H1 (cell line): ENCODE results near the gene PRR36. TPM values are rescaled to one million over a fixed set of nuclear protein-coding genes. Genes with fewer than 3 reads are reported as not detected.
A peak's percentile ranks its signal among the peaks of the same experiment; 100 is the strongest.

Experiments
- CTCF ChIA-PET: fragments of 300-600 bp; sonication (Branson Sonifier 250); formaldehyde crosslinking; loops from one replicate; lab custom pipeline; 2021; ENCODE audit not compliant: partially characterized antibody; lab: Charles Lee
- POLR2A ChIA-PET: fragments of 300-600 bp; sonication (Branson Sonifier 250); formaldehyde crosslinking; loops from one replicate; lab custom pipeline; 2021; ENCODE audit warnings: inconsistent platforms; ENCODE audit not compliant: partially characterized antibody; lab: Charles Lee
- DNase-seq, 2 experiments: peaks; one replicate each; pipeline versions ENCODE4 v3.0.0 to v3.0.0-alpha.2; 2010 to 2022; ENCODE audit warnings: low spot score in 2 of 2, low read depth in 1 of 2, mixed read lengths in 1 of 2
- FAIRE-seq: peaks from 2 replicates; lab custom pipeline; 2011; peaks lifted over from hg19 to GRCh38; lab: Jason Lieb, UNC
- H2AFZ ChIP-seq: 2 replicates; pipeline ENCODE4 v1.8.1; 2012; ENCODE audit warnings: low read length, inconsistent platforms
- H2AK5ac ChIP-seq: 2 replicates; pipeline ENCODE4 v1.6.1; 2013; ENCODE audit warnings: low read depth, low read length
- H2BK120ac ChIP-seq: replicated peaks from 2 replicates; pipeline ENCODE3; 2013; ENCODE audit warnings: low read depth, low read length, inconsistent platforms
- H2BK12ac ChIP-seq: 2 replicates; pipeline ENCODE4 v1.6.1; 2013; ENCODE audit warnings: low read depth, low read length
- H2BK15ac ChIP-seq: 2 replicates; pipeline ENCODE4 v1.6.1; 2013; ENCODE audit warnings: low read length
- H2BK20ac ChIP-seq: 2 replicates; pipeline ENCODE4 v1.6.1; 2013; ENCODE audit warnings: low read length
- H2BK5ac ChIP-seq: 2 replicates; pipeline ENCODE4 v1.6.1; 2013; ENCODE audit warnings: low read depth, low read length
- H3K14ac ChIP-seq: 2 replicates; pipeline ENCODE4 v1.6.1; 2013; ENCODE audit warnings: inconsistent platforms; ENCODE audit not compliant: insufficient read length
- H3K18ac ChIP-seq: 2 replicates; pipeline ENCODE4 v1.6.1; 2013; ENCODE audit warnings: low read length; ENCODE audit errors: extremely low read depth
- H3K23ac ChIP-seq: 2 replicates; pipeline ENCODE4 v1.6.1; 2013; ENCODE audit warnings: inconsistent platforms; ENCODE audit not compliant: insufficient read length
- H3K23me2 ChIP-seq: 2 replicates; pipeline ENCODE4 v1.6.1; 2013; ENCODE audit warnings: low read depth, low read length
- H3K27ac ChIP-seq: 2 replicates; pipeline ENCODE4 v1.6.1; 2011; ENCODE audit warnings: low read depth, low read length, inconsistent platforms
- H3K27me3 ChIP-seq, 4 experiments: replicated peaks in 1 of 4; 1 replicate in 1 of 4; 2 replicates in 3 of 4; pipeline versions ENCODE4 v1.6.1 to v1.8.1; 2011 to 2013; ENCODE audit warnings: low read length in 3 of 4, mild to moderate bottlenecking in 3 of 4, inconsistent platforms in 2 of 4, mixed read lengths in 2 of 4, moderate library complexity in 1 of 4; ENCODE audit not compliant: control insufficient read depth in 3 of 4, insufficient read depth in 3 of 4; ENCODE audit errors: extremely low read depth in 1 of 4
- H3K36me3 ChIP-seq, 4 experiments: 2 replicates each; pipeline versions ENCODE4 v1.6.1 to v1.8.1; 2011 to 2013; ENCODE audit warnings: mild to moderate bottlenecking in 4 of 4, low read length in 3 of 4, moderate library complexity in 2 of 4, control low read depth in 1 of 4, inconsistent platforms in 1 of 4; ENCODE audit not compliant: insufficient read depth in 4 of 4, control insufficient read depth in 2 of 4
- H3K4ac ChIP-seq: replicated peaks from 2 replicates; pipeline ENCODE3; 2013; ENCODE audit warnings: low read length, low read depth, mixed read lengths, inconsistent platforms; ENCODE audit not compliant: insufficient read length
- H3K4me1 ChIP-seq, 4 experiments: replicated peaks in 1 of 4; 1 replicate in 1 of 4; 2 replicates in 3 of 4; pipeline versions ENCODE4 v1.6.1 to v1.8.1; 2011 to 2013; ENCODE audit warnings: low read length in 3 of 4, inconsistent platforms in 2 of 4, mixed read lengths in 1 of 4; ENCODE audit not compliant: insufficient read depth in 4 of 4, control insufficient read depth in 3 of 4
- H3K4me2 ChIP-seq, 2 experiments: 2 replicates each; pipeline versions ENCODE4 v1.6.1 to v1.8.1; 2011 to 2013; ENCODE audit warnings: low read depth in 2 of 2, low read length in 2 of 2, control low read depth in 1 of 2, inconsistent platforms in 1 of 2, mild to moderate bottlenecking in 1 of 2; ENCODE audit not compliant: insufficient read depth in 1 of 2
- H3K4me3 ChIP-seq, 4 experiments: fragments of 200-600, 300-600 bp in 1 of 4; sonication (generic), shearing (Covaris generic), sonication (Bioruptor Twin) in 1 of 4; 2 replicates each; pipeline versions ENCODE4 v1.5.1 to v1.8.1; 2011 to 2016; ENCODE audit warnings: low read length in 4 of 4, low read depth in 3 of 4, control low read depth in 2 of 4, inconsistent platforms in 2 of 4, mild to moderate bottlenecking in 2 of 4, mixed read lengths in 1 of 4, moderate library complexity in 1 of 4; ENCODE audit not compliant: insufficient read depth in 2 of 4; ENCODE audit errors: extremely low read depth in 1 of 4
- H3K56ac ChIP-seq: replicated peaks from 2 replicates; pipeline ENCODE3; 2013; ENCODE audit warnings: low read depth, mild to moderate bottlenecking, mixed read lengths, low read length, inconsistent platforms; ENCODE audit not compliant: insufficient read length
- H3K79me1 ChIP-seq: 2 replicates; pipeline ENCODE4 v1.6.1; 2013; ENCODE audit warnings: low read depth, low read length, control low read depth
- H3K79me2 ChIP-seq, 2 experiments: 2 replicates each; pipeline versions ENCODE4 v1.6.1 to v1.8.1; 2012 to 2013; ENCODE audit warnings: low read length in 2 of 2, mild to moderate bottlenecking in 2 of 2, inconsistent platforms in 1 of 2; ENCODE audit not compliant: insufficient read depth in 2 of 2, control insufficient read depth in 1 of 2
- H3K9ac ChIP-seq, 4 experiments: replicated peaks in 1 of 4; 1 replicate in 1 of 4; 2 replicates in 3 of 4; pipeline versions ENCODE4 v1.6.1 to v1.8.1; 2011 to 2013; ENCODE audit warnings: low read depth in 3 of 4, low read length in 3 of 4, control low read depth in 2 of 4, mild to moderate bottlenecking in 2 of 4, moderate library complexity in 2 of 4, inconsistent platforms in 1 of 4; ENCODE audit errors: extremely low read depth in 1 of 4
- H3K9me3 ChIP-seq, 2 experiments: 2 replicates each; pipeline versions ENCODE4 v1.6.1 to v1.8.1; 2012 to 2013; ENCODE audit warnings: mild to moderate bottlenecking in 2 of 2, moderate library complexity in 2 of 2, control low read depth in 1 of 2, inconsistent platforms in 1 of 2, low read depth in 1 of 2, low read length in 1 of 2, mixed read lengths in 1 of 2; ENCODE audit not compliant: insufficient read depth in 2 of 2
- H4K20me1 ChIP-seq, 2 experiments: replicated peaks in 1 of 2; 2 replicates each; pipeline versions ENCODE3 to v1.8.1; 2011 to 2013; ENCODE audit warnings: inconsistent platforms in 2 of 2, low read length in 2 of 2, mild to moderate bottlenecking in 1 of 2; ENCODE audit not compliant: insufficient read depth in 2 of 2, control insufficient read depth in 1 of 2
- H4K5ac ChIP-seq: 2 replicates; pipeline ENCODE4 v1.6.1; 2013; ENCODE audit warnings: low read length, low read depth, mixed read lengths, inconsistent platforms; ENCODE audit not compliant: insufficient read length
- H4K8ac ChIP-seq: 2 replicates; pipeline ENCODE4 v1.8.0; 2013; ENCODE audit warnings: mild to moderate bottlenecking, moderate library complexity, low read length, inconsistent platforms; ENCODE audit not compliant: insufficient read depth; ENCODE audit errors: extremely low read depth
- H4K91ac ChIP-seq: replicated peaks from 2 replicates; pipeline ENCODE3; 2013; ENCODE audit warnings: low read length, mixed read lengths, inconsistent platforms; ENCODE audit not compliant: insufficient read length
- BCL11A ChIP-seq, 2 experiments: IDR thresholded peaks; one replicate each; pipeline ENCODE4 v1.6.1; 2011; ENCODE audit warnings: low read depth in 2 of 2, low read length in 2 of 2, mild to moderate bottlenecking in 2 of 2
- CREB1 ChIP-seq: IDR thresholded peaks from 2 replicates; pipeline ENCODE4 v1.6.1; 2012; ENCODE audit warnings: inconsistent platforms
- HDAC2 ChIP-seq, 2 experiments: fragments of 300-600 bp in 1 of 2; sonication (generic) in 1 of 2; IDR thresholded peaks; 2 replicates each; pipeline ENCODE4 v1.6.1; 2011 to 2012; ENCODE audit warnings: low read depth in 2 of 2, low read length in 2 of 2, mild to moderate bottlenecking in 2 of 2, moderate library complexity in 2 of 2, borderline replicate concordance in 1 of 2, inconsistent platforms in 1 of 2
- KDM4A ChIP-seq: IDR thresholded peaks from one replicate; pipeline ENCODE4 v1.7.1; 2012; ENCODE audit warnings: low read depth, mild to moderate bottlenecking, moderate library complexity, low read length, inconsistent platforms; ENCODE audit not compliant: severe bottlenecking
- NRF1 ChIP-seq: IDR thresholded peaks from 2 replicates; pipeline ENCODE4 v1.6.1; 2011; ENCODE audit warnings: mild to moderate bottlenecking, low read depth, low read length, improper control_type of control experiment
- PHF8 ChIP-seq: fragments of 200-600 bp; sonication (generic); conservative IDR thresholded peaks from 2 replicates; pipeline ENCODE4 v1.7.1; 2012; ENCODE audit warnings: low read depth, mild to moderate bottlenecking, inconsistent platforms, low read length, moderate library complexity
- WGBS, 2 experiments: shearing (Covaris generic) in 1 of 2; methylation state at CpG; one replicate each; pipeline versions ENCODE4 v1.1.6 to v1.1.7; 2013 to 2015; ENCODE audit warnings: low lambda C conversion rate in 2 of 2, mixed read lengths in 2 of 2, inconsistent platforms in 1 of 2, low coverage in 1 of 2, missing lambda C conversion rate in 1 of 2; ENCODE audit not compliant: insufficient replicate concordance in 2 of 2, insufficient coverage in 1 of 2, insufficient read length in 1 of 2; ENCODE audit errors: extremely low coverage in 1 of 2, missing lambda C conversion rate in 1 of 2; 5-methylcytosine and 5-hydroxymethylcytosine counted together
- polyA plus RNA-seq, 7 experiments: library from polyadenylated mRNA; depleted of rRNA in 3 of 7; stranded (reverse) in 5 of 7; unstranded in 2 of 7; fragments of >200 nt in 5 of 7; fragments of 200-250 nt in 2 of 7; gene quantifications; 1 replicate in 5 of 7; 2 replicates in 1 of 7; 4 replicates in 1 of 7; pipeline versions ENCODE4 v1.2.1 to v1.2.3, GENCODE V29; 2011 to 2013; ENCODE audit warnings: missing spikeins in 2 of 7, mixed read lengths in 2 of 7
- total RNA-seq: library from RNA; stranded (reverse); fragmentation: NEBNext Ultra II Directional; extraction: Animal tissue kit (Norgen Biotek cat#: 25700); gene quantifications from 2 replicates; pipeline ENCODE4 v1.2.1, GENCODE V29; 2021

The PRR36 gene
- total and polyA plus RNA-seq, 2 of the 8 experiments (the other 6 are each of a cell fraction or from before 2014, with no cell fraction given): 1.6 to 23.9 TPM

GRCh38 chr19:7829166-7829520 is 45.0 kb downstream of the PRR36 start:
- no peak overlapping the region for H2BK15ac ChIP-seq
- peaks cover 0 to 8% (median 6%) of the 10 kb centered on the region in 4 experiments; a peak in 5 of 7 replicates for H3K4me1 ChIP-seq
- ChIA-PET CTCF (interaction anchor here (0.9 to 1.9 kb wide), 4 partner anchors 29 to 185 kb away, joined by 3 to 6 read pairs (median 4); no protein-coding TSS in a partner anchor), POLR2A (interaction anchor here (0.9 to 1.0 kb wide), 2 partner anchors 82 to 188 kb away, joined by 3 to 4 read pairs; partner anchors contain the start of gene CD209)
- H4K91ac ChIP-seq: no peak overlapping the region
- H3K36me3 ChIP-seq: no peaks in the 10 kb centered on the region
- H4K8ac ChIP-seq: no peak overlapping the region
- no peak overlapping the region for H3K4ac ChIP-seq
- H2BK120ac ChIP-seq: no peak overlapping the region
- peaks cover 0 to 3% (median 2%) of the 10 kb centered on the region in 4 experiments; a peak in 1 of 7 replicates for H3K27me3 ChIP-seq
- H3K27ac ChIP-seq: no peak overlapping the region
- no peaks in the 10 kb centered on the region for H3K79me2 ChIP-seq
- no peaks in the 10 kb centered on the region; the same call in 1 of the 2 replicates for H3K23me2 ChIP-seq
- no peak overlapping the region for H2BK20ac ChIP-seq
- no peak overlapping the region for H2BK12ac ChIP-seq
- peak overlapping the region; percentile 50 to 69 (median 61) for H3K4me3 ChIP-seq
- H4K5ac ChIP-seq: peak overlapping the region; percentile 27
- H4K20me1 ChIP-seq: peaks cover 0 to 1% of the 10 kb centered on the region in 2 experiments
- H2BK5ac ChIP-seq: no peak overlapping the region
- no peak overlapping the region for H3K23ac ChIP-seq
- H3K9ac ChIP-seq: peak overlapping the region in 1 of 4 experiments; percentile 13; a peak in 3 of 7 replicates
- no peak overlapping the region for H3K14ac ChIP-seq
- no peaks in the 10 kb centered on the region for H3K79me1 ChIP-seq
- whole genome bisulfite sequencing, 2 experiments: 16% methylated on average over 18 of the region's 18 CpGs; no CpG with 5 or more reads in 1 of the 2 experiments
- H2AFZ ChIP-seq: peak overlapping the region; percentile 85
- no peak for DNase-seq
- no peak overlapping the region for H3K18ac ChIP-seq
- H2AK5ac ChIP-seq: no peak overlapping the region
- TF ChIP-seq HDAC2 (IDR thresholded peaks at IDR 0.05; ENCODE audit: borderline replicate concordance in 1 of 2, low read depth in 2 of 2, low read length in 2 of 2): no peak
- no peak for TF ChIP-seq NRF1
- TF ChIP-seq PHF8: 0 out of 2 replicates have a peak, but pooled peaks have one; percentile 23
- peak; percentile 41 for TF ChIP-seq KDM4A
- TF ChIP-seq CREB1: no peak
- TF ChIP-seq BCL11A (IDR thresholded peaks at IDR 0.05; ENCODE audit: low read depth in 2 of 2, low read length in 2 of 2): no peak
- peak overlapping the region; percentile 67 to 87 for H3K4me2 ChIP-seq
- FAIRE-seq: no peak
- H3K9me3 ChIP-seq: no peaks in the 10 kb centered on the region
- no peak overlapping the region for H3K56ac ChIP-seq
